Measurements from ENCODE around the gene CCR5. TPM values are rescaled to one million over a fixed set of nuclear protein-coding genes. Genes with fewer than 3 reads are reported as not detected.

Gene CCR5
- total RNA-seq, 1 experiment from 2014 or later, result not detected

GRCh38 chr3:46361408-46362283 is 9.1 kb upstream of the CCR5 start:
- ChIA-PET CTCF (interaction anchor here (0.9 to 1.0 kb wide), 3 partner anchors 9 to 146 kb away, joined by 3 to 4 read pairs (median 3); partner anchors contain the start of gene CCR5), POLR2A (interaction anchor here (1.2 kb wide), 1 partner anchor 25 kb away, joined by 3 read pairs; no protein-coding TSS in a partner anchor)
- Mint-ChIP-seq H3K27me3 (ENCODE audit: insufficient read depth, unreplicated experiment) (peaks cover 13% of the 10 kb centered on the region), H3K4me3 (ENCODE audit: unreplicated experiment) (no peak overlapping the region), H3K27ac (ENCODE audit: low read depth, unreplicated experiment) (no peak overlapping the region), H3K4me1 (ENCODE audit: insufficient read depth, unreplicated experiment) (no peaks in the 10 kb centered on the region), H3K9me3 (ENCODE audit: unreplicated experiment) (no peaks in the 10 kb centered on the region), H3K36me3 (ENCODE audit: insufficient read depth, unreplicated experiment) (no peaks in the 10 kb centered on the region)
- intact Hi-C loops (cut with micrococcal nuclease), result no loop called here
- DNase-seq (ENCODE audit: unreplicated experiment), result peak; percentile 74
- no TSS peak for BruUV-seq (replicated peaks)
- no peak for TF ChIP-seq CTCF (IDR thresholded peaks at IDR 0.05; ENCODE audit: unreplicated experiment)

GRCh38 chr3:46365041-46365440 is 5.7 kb upstream of the CCR5 start:
- BruUV-seq (replicated peaks), result no TSS peak
- Mint-ChIP-seq H3K36me3 (ENCODE audit: insufficient read depth, unreplicated experiment) (no peaks in the 10 kb centered on the region), H3K27ac (ENCODE audit: low read depth, unreplicated experiment) (no peak overlapping the region), H3K4me3 (ENCODE audit: unreplicated experiment) (no peak overlapping the region), H3K27me3 (ENCODE audit: insufficient read depth, unreplicated experiment) (no peaks in the 10 kb centered on the region), H3K9me3 (ENCODE audit: unreplicated experiment) (no peaks in the 10 kb centered on the region), H3K4me1 (ENCODE audit: insufficient read depth, unreplicated experiment) (no peaks in the 10 kb centered on the region)
- intact Hi-C loops (cut with micrococcal nuclease), result no loop called here
- POLR2A ChIA-PET, result no interaction called here
- no peak for DNase-seq (ENCODE audit: unreplicated experiment)
- CTCF ChIA-PET, result interaction anchor here (1.0 to 9.0 kb wide), 2 partner anchors 149 to 277 kb away, joined by 4 to 89 read pairs; no protein-coding TSS in a partner anchor
- no peak for TF ChIP-seq CTCF (IDR thresholded peaks at IDR 0.05; ENCODE audit: unreplicated experiment)

DNA sequence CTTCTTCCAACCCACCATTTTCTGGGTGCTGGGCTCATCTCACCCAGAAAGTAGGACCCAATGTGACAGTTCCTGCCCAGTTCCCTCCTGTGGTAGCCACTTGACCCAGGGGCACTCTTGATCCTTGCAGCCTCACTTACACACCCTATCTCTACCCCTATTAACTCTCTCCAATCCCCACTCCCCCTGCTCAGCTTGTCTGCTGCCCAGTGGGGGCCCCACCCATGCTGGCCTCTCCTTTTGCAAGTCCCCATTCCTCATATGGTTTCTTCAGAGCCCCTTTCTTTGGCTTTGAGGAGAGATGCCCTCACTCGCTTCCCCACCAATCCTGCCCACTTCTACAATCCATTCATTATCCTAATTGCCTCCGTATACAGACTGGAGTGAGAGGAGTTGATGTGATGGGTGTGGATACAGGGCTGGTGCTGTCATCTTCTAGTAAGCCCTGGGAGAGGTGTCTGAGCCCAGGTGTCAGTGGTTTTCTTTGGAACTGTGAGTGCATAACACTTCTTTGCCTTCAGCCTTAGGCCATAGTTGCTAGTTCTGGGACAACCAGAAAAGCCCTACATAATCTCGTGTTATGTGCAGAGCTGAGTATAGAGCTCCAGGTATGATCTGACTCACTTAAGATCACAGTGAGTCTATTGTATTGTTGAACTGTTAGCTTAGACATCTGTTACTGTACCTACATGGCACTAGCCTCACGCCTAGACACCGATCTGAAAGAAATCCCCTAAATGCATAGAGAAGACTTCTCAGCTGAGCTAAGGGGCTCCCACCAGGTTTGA is 4.8 kb upstream of the CCR5 start:
- Mint-ChIP-seq H3K9me3 (ENCODE audit: unreplicated experiment) (no peaks in the 10 kb centered on the region), H3K27ac (ENCODE audit: low read depth, unreplicated experiment) (no peak overlapping the region), H3K27me3 (ENCODE audit: insufficient read depth, unreplicated experiment) (no peaks in the 10 kb centered on the region), H3K4me3 (ENCODE audit: unreplicated experiment) (no peak overlapping the region), H3K4me1 (ENCODE audit: insufficient read depth, unreplicated experiment) (no peaks in the 10 kb centered on the region), H3K36me3 (ENCODE audit: insufficient read depth, unreplicated experiment) (no peaks in the 10 kb centered on the region)
- BruUV-seq (replicated peaks), result no TSS peak
- ChIA-PET CTCF (interaction anchor here (0.6 to 13.0 kb wide), 4 partner anchors 150 to 661 kb away, joined by 4 to 202 read pairs (median 46); no protein-coding TSS in a partner anchor), POLR2A (no interaction called here)
- intact Hi-C loops (cut with micrococcal nuclease), result no loop called here
- no peak for DNase-seq (ENCODE audit: unreplicated experiment)
- no peak for TF ChIP-seq CTCF (IDR thresholded peaks at IDR 0.05; ENCODE audit: unreplicated experiment)

GRCh38 chr3:46367811-46368210 is 2.9 kb upstream of the CCR5 start:
- Mint-ChIP-seq H3K27me3 (ENCODE audit: insufficient read depth, unreplicated experiment) (peaks cover 3% of the 10 kb centered on the region), H3K4me3 (ENCODE audit: unreplicated experiment) (no peak overlapping the region), H3K4me1 (ENCODE audit: insufficient read depth, unreplicated experiment) (no peaks in the 10 kb centered on the region), H3K36me3 (ENCODE audit: insufficient read depth, unreplicated experiment) (no peaks in the 10 kb centered on the region), H3K9me3 (ENCODE audit: unreplicated experiment) (no peaks in the 10 kb centered on the region), H3K27ac (ENCODE audit: low read depth, unreplicated experiment) (no peak overlapping the region)
- ChIA-PET CTCF (interaction anchor here (0.6 to 13.0 kb wide), 11 partner anchors 11 to 823 kb away, joined by 3 to 202 read pairs (median 5); no protein-coding TSS in a partner anchor), POLR2A (interaction anchor here (1.0 to 1.4 kb wide), 3 partner anchors 55 to 127 kb away, joined by 3 read pairs; no protein-coding TSS in a partner anchor)
- no peak for TF ChIP-seq CTCF (IDR thresholded peaks at IDR 0.05; ENCODE audit: unreplicated experiment)
- intact Hi-C loops (cut with micrococcal nuclease), result loop anchor here (1.0 kb wide), 1 partner anchor 280 kb away; no protein-coding TSS in a partner anchor
- DNase-seq (ENCODE audit: unreplicated experiment), result no peak
- no TSS peak for BruUV-seq (replicated peaks)
